COLO668 (cell line): Measurements from ENCODE around the gene TWSG1.

Source experiments
- DNase-seq: peaks from one replicate; lab custom pipeline; 2025; ENCODE audit not compliant: unreplicated experiment; lab: John Stamatoyannopoulos, UW

TWSG1 gene

DNA sequence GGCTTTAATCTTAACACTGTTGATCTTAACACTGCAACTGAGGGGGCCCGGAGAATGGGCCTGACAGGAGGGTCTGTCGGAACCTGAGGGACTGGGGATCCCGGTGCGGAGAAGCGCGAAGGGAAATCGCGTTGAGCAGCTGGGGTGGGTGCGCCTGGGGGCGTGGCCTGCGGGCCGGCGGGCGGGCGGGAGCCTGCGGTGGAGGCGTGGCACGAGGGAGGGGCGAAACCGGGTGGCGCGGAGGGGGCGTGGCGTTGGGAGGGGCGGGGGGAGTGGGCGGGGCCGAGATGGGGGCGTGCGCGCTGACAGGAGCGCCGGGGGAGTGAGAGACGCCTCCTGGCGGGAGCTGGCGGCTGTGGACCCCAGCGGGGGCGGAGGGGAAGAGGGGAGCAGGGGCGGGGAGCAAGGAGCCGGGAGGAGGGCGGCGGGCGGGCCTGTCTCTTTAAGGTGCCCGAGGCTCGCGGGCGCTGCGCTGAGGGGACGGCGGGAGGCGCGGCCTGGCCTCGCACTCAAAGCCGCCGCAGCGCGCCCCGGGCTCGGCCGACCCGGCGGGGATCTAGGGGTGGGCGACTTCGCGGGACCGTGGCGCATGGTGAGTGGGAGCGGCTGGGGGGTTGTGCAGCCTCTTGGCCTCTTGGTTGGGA, at the start of gene TWSG1:
TSS of gene TWSG1 (plus strand) at position 445 of the 644 bp plus-strand sequence. CDS start 2,457 bp downstream, outside the sequence.
- DNase-seq, result peak; percentile 94

DNA sequence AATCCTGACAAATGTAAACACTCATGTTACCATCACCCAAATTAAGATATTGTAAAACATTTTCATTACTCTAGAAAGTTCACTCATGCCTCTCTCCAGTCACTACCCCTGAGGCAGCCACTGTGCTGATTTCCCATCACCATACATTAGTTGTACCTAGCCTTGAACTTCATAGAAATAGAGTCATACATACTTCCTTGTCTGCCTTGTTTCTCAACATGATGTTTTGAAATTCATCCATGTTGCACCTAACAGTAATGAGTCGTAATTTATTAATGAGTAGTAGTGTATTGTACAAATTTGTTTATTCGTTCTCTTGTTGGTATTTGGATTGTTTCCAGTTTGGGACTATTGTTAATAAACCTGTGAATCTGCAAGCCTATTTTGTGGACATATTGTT, 49.0 kb upstream of the TWSG1 start:
- no peak for DNase-seq

DNA sequence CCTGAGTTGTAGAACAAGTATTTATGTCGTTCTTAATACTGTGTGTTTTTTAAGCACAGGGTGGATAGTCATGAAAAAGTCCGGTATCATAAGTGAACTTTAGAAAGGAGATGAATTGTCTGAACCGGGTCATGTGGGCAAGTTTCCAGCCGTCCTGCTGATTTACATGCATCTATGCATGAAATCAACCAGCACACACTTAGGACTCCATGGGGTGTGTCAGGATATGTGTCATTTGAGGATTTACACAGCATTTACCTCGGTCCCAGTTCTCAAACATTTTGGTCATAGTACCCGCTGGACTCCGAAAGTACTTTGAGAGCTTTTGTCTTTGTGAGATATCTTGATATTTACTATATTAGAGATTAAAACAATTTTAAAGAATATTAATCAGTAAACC, 47.5 kb upstream of the TWSG1 start:
- DNase-seq, result no peak

DNA sequence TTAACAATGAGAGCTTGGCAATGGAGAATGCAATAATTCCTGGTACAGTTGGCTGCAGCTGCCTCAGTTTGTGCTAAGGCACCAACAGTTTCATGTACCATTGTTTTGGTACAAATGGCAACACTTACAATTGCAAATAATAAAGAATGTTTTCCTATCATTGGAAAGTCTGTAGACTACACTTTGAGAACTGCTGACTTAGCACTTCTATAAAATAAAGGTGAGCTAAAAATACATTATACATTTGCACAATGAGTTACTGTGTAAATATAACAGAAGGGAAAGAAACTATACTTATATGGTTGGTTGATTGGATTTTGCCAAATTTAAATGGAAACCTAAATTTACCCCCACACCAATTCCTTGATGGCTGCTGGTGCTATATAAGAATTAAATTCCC, 44.9 kb upstream of the TWSG1 start:
- DNase-seq, result no peak

DNA sequence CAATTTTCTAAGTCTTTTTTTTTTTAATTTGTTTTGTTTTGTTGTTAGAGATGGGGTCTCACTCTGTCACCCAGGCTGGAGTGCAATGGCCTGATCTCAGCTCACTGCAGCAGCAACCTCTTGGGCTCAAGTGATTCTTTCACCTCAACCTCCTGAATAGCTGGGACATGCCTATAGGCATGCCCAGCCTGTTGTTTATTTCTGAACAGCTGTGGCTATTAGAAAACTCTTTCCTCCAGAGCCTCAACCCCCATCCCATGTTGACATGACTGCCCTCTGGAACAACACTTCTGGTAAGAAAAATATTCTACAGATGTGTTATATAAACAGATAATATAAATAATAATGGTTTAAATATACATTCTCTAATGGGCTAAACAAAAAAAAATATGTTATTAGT, 44.4 kb upstream of the TWSG1 start:
- no peak for DNase-seq

DNA sequence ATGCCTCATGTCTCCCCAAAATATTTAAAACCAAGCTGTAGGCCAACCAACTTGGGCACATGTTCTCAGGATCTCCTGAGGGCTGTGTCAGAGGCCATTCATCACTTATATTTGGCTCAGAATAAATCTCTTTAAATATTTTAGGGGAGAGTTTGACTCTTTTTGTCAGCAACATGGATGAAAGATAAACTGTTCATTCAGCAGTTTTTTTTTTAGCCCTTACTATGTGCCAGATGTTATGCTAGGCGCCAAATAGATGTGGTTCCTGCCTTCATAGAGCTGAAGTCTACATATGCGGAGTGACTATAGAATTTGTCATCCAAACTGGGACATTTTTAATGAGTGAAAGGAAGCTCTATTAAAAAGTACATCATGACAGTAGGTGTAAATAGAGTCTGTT, 42.5 kb upstream of the TWSG1 start:
- DNase-seq, result no peak

DNA sequence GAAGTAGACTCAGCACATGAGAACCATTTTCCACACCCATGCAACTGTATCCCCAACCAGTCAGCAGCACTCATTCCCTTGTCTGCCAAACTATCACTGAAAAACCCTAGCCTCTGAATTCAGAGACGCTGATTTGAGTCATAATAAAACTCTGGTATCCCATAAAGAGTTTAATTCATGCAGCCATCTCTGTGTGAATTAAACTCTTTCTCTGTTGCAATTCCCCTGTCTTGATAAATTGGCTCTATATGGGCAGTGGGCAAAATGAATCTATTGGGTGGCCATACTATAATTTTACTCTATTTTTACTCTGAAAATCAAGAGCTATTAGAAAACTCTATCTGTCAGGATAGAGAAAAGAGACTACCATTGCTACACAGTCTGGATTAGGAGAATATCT, 40.6 kb upstream of the TWSG1 start:
- DNase-seq, result no peak

DNA sequence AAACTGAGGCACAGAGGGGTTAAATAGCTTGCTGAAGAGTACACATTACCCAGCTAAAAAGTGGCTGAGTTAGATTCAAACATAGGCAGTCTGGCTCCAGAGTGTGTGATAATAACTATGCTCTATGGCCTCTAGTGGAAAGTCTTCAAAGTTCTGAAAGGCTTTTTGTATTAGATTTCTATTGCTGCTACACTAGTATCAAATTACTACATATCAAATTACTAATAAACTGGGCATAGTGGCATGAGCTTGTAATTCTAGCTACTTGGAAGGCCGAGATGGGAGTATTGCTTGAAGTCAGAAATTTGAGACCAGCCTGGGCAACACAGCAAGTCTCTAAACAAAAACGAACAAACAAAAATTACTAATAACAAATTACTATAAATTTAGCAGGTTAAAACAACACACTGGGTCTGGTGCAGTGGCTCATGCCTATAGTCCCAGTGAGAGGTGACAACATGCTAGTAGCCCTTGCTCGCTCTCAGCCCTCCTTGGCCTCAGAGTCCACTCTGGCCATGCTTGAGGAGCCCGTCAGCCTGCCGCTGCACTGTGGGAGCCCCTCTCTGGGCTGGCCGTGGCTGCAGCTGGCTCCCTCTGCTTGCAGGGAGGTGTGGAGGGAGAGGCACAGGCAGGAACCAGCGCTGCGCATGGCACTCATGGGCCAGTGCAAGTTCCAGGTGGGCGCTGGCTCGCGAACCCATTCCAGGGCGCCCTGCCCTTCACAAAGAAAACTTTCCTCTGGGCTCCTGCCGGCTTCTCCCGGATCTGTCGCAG, 38.2 kb upstream of the TWSG1 start:
- DNase-seq, result no peak

DNA sequence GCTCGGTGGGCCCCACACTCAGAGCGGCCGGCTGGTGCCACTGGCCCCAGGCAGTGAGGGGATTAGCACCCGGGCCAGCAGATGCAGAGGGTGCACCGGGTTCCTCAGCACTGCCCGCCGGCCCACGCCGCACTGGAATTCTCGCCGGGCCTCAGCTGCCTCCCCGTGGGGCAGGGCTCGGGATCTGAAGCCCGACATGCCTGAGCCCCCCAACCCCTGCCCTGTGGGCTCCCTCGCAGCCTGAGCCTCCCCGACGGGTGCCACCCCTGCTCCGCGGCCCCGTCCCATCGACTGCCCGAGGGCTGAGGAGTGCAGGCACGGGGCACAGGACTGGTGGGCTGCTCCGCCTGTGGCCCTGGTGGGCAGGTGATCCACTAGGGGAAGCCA, 37.6 kb upstream of the TWSG1 start:
- DNase-seq, result no peak

DNA sequence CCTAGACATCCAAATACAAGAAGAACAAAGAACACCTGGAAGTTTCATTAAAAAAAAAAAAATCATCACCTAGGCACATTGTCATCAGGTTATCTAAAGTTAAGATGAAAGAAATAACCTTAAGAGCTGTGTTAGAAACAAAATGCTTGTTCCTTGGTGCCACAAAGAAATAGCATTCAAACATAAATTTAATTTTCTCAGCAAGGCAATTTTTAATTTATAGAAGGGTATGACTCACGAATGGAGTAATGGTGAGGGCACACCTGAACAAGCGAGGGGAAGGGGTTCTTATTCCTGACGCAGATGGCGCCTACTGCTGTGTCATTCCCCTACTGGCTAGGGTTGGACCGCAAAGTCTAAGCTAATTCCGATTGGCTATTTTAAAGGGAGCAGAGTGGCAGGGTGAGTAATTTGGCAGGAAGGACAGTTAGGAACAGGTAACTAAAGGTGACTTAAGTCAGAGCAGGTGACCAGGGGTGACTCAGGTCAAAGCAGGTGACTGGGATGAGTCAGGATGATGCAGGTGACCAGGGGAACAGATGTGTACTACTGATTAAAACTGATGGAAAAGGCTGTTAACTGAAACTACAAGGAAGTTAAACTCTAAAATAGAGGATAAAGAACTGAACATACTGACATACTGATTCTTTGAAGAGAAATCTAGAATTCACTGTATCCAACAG, 30.0 kb upstream of the TWSG1 start:
- DNase-seq, result no peak

DNA sequence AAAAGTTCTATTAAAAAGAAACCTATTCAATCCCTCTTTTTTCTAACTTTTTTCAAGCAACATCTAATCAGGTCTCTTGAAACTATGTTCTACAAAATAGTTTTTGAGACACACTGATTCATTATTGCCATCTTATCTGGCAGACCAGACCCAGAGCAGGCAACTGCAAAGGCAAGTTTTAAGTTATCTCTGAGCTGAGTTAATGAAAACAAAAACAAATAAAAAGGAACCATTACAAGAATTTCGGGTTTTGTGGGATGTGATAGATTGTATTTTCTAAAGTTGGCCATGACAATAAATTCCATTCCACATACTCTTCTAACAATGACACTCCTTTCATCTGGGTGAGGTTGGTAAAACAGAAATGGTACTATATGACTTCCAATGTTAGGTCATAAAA, 15.2 kb upstream of the TWSG1 start:
- DNase-seq, result no peak

DNA sequence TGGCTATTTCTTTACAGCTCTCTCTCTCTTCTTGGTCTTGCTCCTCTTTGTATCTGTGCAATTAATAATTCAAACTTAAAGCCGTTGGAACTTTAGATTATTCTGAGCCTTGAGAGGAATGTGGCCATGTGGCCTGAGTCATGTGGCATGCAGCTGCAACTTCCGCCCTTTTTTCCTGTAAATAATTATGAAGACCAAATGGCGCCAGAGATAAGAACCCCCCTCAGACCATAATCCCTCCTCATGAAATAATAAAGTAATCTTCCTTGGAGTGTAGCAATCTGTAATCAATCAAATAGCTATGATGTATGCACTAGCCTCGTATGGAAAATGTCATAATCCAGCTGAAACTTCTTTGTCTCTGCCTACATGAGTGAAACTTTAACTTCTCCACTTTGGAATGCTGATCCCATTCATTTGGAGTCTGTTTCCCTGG, 13.5 kb upstream of the TWSG1 start:
- no peak for DNase-seq

DNA sequence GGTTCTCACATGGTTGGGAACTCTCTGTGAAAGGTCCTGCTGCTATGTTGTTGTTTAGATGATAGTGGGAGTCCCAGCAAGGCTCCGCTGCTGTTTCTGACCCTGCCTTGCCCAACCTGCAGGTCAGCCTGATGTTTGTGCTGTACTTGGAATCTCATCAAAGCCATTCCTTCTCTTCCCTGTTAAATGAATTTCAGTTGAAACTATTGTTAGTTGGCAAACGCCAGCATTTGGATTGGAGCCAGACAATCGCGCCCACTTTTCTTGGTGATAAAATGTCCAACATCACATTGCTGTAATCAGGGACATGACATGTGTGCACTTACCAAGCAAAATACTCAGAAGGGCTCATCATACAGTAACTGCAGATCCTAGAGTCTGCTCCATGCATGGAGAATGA, 12.8 kb upstream of the TWSG1 start:
- no peak for DNase-seq

DNA sequence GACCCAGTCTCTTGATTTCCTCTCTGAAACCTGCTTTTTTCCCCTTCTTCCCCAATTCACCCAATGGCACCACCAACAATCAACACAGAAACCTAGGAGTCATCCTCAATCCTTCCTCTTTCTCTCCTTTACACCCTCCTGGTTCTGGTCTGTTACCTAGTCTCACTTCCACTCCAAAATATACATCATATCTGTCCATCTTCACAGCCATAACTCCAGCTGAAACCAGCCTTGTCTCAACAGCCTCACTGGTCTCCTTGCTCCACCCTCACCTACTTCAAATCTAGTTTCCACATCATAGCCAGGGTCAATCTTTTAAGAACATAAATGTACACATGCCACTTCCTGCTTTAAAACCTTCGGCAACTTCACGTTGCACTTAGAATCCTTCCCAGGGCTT, 11.8 kb upstream of the TWSG1 start:
- no peak for DNase-seq

DNA sequence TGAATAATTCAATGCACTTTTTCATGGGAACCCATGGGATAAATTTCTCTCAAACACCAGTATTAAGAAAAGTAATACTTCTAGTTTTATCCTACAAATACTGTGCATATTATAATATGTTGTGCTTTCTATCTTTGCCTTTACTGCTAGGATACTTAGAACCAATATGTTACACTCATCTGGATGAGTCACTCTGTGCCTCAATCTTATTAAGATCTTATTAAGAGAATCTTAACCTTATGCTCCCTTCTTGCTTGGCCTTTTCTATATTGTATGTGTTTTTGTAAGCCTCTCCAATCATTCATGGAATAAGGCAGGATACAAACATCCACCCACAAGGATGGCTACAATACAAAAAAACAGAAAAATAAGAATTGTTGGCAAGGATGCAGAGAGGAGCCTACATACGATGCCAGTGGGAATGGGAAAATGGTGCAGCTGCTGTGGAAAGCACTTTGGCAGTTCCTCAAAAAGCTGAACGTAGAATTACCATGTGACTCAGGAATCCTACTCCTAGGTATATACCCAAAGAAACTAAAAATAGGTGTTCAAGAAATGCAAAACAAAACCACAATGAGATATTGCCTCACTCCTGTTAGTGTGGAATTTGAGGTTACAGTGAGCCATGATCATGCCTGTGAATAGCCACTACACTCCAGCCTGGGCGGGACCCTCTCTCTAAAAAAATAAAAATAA, 10.7 kb upstream of the TWSG1 start:
- DNase-seq, result no peak

DNA sequence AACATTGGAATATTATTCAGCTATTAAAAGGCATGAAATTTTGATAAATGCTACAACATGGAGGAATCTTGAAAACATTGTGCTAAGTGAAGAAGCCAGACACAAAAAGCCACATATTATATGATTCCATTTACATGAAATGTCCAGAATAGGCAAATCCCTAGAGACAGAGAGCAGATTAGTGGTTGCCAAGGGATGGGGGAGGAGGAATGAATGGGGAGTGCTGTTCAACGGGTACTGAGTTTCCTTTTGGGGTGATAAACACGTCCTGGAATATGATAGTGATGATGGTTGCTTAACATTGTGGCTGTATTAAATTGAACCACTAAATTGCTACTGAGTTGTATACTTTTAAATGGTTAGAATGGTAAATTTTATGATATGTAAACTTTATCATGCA, 8.9 kb upstream of the TWSG1 start:
- no peak for DNase-seq

DNA sequence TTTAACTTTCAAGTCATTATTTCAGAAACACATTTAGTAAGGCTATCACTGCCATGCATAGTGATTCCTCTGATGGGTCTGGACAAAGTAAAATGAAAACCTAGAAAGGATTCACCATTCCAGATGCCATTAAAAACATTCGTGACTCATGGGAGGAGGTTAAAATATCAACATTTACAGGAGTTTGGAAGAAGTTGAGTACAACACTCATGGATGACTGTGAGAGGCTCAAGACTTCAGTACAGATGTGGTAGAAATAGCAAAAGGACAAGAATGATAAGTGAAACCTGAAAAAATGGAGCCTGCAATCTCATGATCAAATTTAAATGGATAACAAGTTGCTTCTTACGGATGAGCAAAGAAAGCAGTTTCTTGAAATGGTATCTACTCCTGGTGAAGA, 5.8 kb upstream of the TWSG1 start:
- DNase-seq, result no peak

DNA sequence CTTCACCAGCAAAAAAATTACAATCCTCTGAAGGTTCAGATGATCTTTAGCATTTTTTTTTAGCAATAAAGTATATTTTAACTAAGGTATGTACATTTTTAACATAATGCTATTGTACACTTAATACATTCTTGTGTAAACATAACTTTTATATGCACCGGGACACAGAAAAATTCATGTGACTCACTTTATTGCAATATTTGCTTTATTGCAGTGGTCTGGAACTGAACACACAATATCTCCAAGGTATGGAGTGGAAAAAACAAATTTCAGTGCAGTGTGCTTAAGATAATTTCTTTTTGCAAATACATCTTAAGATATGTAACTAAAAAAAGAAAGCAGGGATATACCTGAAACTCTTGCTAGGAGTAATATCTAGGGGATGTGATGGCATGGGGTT, 5.1 kb upstream of the TWSG1 start:
- DNase-seq, result no peak

DNA sequence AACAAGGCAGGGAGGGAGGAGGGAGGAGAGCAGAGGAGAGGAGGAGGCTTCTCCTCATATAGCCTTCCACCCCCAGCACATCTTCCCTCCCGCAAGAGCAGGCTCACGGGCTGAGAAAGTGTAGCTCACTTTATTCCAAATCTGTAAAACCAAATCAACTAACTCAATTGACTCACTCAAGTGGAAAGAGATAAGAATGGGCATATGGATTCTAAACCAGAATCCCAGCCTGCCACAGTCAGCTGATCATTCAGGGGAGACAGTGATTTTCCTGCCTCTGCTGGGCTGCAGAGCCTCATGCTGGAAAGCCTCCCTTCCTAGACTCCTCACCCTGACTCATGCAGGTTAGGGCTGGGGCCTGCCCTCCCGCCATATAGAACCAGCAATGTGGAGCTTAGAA, 4.2 kb upstream of the TWSG1 start:
- no peak for DNase-seq

DNA sequence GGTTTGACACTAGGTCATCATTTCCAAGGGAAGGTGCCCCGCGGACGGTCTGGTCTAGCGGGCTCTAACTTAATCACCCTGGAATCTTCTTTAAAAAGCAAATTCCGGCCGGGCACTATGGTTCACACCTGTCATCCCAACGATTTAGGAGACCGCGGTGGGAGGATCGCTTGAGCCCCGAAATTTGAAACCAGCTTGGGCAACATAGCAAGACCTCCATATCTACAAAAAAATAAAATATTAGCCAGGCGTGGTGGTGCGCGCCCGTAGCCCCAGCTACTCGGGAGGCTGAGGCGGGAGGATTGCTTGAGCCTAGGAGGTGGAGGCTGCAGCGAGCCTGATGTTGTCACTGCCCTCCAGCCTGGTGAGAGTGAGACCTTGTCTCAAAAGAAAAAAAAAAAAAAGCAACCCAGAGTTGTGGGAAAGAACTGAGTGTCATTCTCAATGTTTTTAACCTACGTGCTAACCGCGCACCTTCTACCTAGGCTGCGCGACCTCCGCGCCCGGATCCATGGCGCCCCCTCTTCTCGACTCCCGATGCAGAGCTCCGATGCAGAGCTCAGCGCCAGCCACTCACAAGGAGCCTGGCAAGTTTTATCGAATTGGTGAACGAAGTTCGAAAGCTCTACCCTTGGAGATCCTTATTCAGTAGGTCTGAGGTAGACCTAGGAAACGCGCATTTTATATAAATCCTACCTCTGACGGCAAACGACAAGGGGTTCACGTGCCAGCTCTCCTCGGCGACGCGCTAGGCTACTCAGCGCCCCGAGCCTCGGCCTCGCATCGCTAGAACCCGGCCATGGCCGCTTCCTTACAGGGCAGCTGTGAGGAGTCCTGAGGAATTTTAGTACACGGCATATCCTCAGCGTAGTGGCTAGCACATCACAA, 888 bp upstream of the TWSG1 start:
- DNase-seq, result no peak
